GM19023 (cell line): Measurements from ENCODE around the gene SF3A1.
A peak's percentile ranks its signal among the peaks of the same experiment; 100 is the strongest.
"Not testable (repeated sequence)": the region's sequence is repeated elsewhere in the genome, so short reads cannot be mapped to it uniquely, and the experiment has no call there.

Experiments used
- ATAC-seq: cut with Tn5 transposase; IDR thresholded peaks from one replicate; pipeline ENCODE4 v1.9.1; 2021; ENCODE audit warnings: mild to moderate bottlenecking, moderate library complexity; ENCODE audit not compliant: unreplicated experiment

The SF3A1 gene

DNA sequence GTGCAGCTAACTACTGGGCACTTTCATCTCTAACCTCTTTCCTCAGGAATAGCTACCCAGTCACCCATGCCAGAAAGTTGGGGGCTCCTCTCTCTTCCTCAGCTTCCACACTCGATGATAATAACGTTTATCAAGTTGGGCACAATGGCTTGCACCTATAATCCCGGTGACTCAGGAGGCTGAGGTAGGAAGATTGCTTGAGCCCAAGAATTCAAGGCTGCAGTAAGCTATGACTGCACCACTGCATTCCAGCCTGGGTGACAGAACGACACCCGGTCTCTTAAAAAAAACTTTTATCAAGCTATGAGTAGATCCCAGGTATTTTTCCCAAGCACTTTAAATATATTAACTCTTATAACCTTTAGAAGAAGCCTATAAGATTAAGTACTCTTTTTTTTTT is 2.0 kb downstream of the SF3A1 start:
- ATAC-seq, result no peak

DNA sequence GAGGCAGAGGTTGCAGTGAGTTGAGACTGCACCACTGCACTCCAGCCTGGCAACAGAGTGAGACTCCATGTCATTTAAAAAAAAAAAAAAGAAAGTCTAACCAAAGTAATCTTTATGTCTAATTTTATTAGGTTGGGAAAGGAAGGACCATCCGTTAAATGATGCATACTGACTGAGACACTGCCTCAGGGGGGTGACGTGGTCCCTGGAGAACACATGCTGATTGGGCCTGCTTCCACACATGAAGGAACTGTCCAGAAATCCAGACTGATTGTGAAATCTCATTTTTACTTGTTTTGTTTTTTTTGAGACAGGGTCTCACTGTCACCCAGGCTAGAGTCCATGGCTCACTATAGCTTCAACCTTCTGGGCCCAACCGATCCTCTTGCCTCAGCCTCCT is 5.5 kb downstream of the SF3A1 start:
- no peak for ATAC-seq

DNA sequence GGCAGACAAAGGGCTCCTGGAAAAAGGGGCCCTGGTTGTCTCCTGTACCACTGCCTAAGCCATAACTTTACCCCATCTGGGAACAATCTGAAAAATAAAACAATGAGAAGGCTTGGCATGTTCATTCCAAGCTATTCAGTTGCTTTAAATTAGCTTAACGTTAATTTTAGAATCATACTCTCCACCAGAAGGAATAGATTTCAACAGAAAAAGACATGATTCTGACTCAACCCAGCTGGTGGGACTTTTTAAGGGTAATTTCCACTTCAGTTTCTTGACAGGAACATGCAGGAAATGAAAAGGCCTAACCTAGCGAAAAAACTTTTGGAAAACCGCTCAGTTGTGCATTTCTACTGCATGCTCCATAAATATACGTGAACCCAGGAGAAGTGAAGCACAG is 7.9 kb downstream of the SF3A1 start:
- no peak for ATAC-seq

DNA sequence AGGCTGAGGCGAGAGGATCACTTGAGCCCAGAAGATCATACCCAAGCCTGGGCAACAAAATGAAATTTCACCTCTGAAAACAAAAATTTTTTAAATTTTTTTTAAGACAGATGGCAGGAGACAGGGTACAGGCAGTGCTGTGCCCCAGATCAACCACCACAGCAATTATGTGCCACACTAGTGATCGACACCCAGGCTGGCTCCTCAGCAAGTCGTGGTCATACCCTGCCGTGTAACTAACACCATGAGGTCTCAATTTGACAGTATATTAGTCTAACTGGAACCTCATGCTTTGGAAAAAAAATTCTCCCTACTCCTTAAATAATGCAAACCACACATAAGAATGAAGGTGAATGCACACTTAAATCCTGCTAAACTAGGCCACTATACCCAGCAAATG is 8.3 kb downstream of the SF3A1 start:
- no peak for ATAC-seq

DNA sequence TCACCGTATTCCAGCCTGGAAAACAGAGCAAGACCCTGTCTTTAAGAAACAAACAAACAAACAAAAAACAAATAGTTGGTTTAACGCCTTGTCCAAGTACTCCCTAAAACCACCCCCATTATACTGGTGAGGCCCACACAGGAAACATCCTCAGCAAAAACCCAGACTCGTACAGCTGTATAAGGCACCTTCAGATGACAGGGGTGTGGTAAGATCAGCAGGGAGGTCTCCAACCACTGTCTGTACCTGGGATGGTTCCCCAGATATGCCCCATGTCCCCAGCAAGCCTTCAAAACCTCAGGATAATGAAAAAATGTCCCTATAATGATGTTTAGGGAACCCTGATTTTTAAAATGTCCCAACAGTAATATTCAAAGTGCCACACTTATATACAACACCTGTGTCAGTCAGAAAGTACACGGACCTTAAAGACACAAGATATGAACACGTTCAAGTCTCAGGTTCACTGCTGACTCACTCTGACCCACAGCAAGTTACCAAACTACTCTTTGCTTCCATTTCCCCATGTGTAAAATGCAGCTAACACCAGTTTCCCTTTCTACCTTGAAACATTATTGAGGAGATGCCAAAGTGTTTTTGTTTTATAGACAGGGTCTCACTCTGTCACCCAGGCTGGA is 9.3 kb downstream of the SF3A1 start:
- ATAC-seq, result no peak

DNA sequence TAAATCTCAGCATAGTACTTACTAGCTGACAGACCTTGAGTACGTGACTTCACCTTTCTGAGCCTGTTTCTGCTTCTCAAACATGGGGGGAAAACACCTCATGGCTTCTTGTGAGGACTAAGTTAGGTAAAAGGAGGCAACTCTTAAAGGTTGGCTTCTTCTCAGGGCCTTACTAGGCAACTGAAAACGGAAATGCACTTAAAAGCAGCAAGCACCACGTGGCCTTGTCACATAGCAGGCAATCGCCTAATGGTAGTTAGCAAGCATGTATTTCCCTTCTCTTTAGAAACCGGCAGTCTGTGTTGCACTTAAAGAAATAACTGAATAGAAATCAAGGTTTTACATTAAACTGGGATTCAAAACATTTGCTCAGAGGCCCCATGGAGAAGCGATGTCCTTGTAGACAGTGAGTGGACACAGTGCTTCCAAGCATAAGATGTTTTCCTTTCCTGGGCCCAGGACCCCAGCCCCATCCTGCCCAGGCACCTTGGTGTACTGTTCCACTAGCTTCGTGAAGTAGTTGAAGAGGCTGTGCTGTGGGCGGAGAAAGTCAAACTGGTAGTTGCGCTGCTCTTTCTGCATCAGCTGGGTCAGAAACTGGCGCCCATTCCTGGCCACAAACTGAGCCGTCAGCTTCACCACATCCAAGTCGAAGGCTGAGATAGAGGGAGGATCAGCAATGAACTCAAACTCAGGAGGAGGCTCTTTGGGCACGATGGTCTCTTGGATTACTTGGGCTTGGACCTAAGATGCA is 12.1 kb downstream of the SF3A1 start:
- ATAC-seq, result no peak

DNA sequence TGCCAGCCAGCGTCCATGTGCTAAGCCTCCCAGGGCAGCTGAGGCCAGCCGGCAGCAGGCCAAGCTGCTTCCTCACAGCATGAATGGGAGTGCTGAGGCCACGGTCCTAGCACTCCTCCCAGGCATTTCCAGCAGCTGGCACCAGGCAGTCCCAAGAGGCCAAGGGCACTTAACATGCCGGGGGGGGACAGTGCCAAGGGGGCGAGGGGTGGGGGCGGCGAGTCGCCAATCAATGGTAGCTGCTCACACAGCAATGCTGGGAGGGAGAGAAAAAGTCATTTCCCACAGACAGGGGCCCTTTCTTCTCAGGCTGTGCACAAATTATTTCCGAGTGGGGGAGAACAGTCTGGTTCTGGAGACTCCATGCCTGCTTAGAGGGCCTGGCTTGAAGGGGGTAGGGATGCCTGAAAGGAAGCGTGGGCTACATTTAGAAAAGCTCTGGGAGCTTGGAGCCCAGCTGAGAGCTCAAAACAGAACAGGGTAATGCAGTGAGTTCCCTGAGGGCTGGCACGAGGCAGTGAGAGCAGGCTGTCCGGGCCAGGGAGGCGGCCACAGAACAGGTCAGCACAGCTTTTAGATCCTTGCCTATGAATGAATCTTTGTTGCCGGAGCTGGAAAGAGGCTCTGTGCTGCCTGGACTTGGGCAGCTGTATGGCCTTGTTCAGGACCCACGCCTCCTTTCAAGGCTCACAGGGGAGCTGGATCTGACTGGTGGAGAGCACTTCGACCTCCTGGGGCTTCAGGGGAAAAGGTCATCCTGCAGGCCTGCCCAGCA is 15.6 kb downstream of the SF3A1 start:
- ATAC-seq, result no peak

DNA sequence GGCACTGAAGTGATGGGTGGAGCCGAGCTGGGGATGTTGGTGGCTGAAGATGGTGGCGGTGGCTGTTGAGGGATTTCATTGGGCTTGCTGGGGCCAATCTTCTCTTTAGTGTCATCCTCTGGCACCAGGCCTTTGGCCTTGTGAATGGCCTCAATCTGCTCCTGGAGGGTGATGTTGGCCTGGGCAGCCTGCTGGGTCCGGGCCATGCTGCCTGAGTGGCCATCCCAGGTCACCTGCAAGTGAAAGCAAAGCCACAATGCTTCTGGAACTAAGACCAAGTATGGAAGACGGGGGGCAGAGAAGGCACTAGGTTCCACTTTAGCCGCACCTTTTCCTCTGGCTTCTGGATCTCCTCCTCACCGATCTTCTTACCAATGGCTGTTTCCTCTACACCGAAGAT is 17.9 kb downstream of the SF3A1 start:
- no peak for ATAC-seq

DNA sequence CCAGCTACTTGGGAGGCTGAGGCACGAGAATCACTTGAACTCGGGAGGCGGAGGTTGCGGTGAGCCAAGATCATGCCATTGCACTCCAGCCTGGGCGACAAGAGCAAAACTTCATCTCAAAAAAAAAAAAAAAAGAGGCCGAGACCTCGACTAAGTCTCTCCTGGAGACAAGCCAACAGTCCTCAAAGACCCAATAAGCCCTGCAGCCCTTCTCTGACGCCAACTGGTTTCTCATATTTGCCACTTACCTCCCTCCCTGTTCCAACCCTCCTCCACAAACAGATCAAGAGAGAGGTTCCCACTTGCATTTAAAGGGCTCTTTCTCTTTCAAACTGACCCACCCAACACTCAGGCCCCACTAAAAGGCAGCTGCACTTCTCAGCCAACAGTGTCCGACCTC is 18.4 kb downstream of the SF3A1 start:
- not testable (repeated sequence) for ATAC-seq

DNA sequence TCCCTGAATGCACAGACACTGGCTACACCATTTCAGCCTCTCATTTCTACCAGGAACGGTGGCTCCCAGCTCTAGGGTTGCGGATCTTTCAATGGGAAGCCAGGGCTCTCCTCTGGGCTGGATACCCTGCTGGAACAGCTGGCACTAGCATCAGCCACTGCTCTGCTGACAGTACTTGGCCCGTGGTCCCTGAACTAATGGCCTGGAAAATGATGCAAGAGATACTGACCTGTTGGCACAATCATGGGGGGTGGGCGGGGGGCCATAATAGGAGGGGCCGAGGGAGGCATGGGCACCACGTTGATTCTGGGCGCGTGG is 19.3 kb downstream of the SF3A1 start:
- no peak for ATAC-seq

DNA sequence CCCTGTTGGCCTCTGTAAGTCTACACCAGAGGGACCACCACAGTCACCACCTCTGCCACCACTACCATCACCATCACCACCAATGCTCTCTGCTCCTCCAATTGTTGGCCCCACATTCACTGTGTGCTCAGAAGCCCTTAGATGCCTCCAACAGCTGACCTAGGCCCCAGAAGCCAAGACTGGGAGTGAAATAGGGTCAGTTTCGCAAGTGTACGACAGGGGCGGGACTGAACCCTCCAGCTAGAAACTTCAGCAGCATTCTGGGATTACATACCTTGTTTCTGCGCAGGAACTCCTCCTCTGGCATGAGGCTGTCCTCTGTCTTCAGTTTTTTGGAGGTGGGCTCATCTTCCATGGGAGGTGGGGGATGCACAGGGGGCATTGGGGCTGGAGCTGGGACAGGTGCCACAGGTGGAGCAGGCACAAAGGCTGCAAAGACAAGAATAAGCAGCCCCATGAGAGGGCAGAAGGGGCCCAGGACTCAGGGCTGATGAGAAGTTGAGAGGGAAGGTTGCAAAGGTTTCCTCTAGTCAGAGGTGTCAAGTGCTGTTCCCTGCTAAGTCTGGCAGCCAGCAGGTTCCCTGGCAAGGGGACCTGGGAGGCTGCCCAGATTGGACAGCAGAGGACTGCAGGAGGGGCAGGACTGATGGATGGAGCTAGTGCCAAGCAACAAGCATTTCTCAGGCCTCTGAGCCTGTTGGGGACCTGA is 19.8 kb downstream of the SF3A1 start:
- ATAC-seq, result no peak

DNA sequence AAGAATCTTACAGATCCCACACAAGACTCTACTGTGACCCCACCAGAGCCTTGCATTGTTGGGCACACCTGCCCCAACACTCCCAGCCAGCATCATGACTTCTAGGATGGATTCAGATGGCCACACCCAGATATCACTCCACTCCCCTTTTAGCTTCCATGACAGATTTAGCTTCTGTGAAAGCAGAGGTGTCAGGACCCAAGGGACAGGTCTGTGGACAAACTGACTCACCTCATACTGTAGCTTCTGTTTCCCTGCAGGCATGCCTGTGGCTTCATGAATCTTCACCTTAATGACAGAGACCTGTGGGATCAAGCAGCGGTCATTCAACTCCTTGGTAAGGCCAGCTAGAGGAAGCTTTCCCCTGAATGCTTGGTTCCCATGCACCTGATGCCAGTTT is 21.5 kb downstream of the SF3A1 start:
- no peak for ATAC-seq

DNA sequence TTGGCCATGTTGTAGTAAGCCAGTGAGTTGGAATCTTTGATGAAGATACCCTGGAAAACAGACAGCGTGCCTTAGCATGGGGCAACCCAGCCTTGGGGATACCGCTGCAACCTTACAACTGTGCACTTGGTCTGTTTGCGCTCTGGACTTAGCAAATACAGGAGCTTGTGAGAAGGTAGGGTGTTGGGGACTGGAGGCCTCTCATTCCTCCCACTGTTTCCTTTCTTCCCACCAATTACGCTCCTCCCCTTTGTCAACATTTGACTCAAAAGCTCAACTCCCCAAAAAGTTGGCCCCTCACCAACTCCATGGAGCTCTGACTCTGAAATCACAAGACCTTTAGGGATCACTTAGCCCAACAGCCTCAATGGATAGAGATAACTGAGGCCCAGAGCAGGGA is 22.0 kb downstream of the SF3A1 start:
- ATAC-seq, result no peak

DNA sequence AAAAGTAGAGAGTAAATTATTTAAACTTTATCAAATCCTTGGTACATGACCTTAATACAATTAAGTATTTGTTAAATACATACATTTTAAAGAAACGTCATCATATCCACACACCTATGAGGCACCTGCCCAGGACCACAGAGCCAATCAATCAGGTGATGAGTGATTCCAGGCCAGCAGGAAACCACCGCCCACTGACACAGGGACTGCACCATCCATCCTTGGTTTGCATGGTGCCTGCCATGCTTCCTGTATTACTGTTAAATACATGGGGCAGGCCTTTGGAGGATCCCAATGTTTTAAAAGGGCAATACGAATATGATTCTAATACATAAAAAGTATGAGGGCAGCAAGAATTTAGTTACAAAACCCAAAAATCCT is 23.0 kb downstream of the SF3A1 start:
- no peak for ATAC-seq

DNA sequence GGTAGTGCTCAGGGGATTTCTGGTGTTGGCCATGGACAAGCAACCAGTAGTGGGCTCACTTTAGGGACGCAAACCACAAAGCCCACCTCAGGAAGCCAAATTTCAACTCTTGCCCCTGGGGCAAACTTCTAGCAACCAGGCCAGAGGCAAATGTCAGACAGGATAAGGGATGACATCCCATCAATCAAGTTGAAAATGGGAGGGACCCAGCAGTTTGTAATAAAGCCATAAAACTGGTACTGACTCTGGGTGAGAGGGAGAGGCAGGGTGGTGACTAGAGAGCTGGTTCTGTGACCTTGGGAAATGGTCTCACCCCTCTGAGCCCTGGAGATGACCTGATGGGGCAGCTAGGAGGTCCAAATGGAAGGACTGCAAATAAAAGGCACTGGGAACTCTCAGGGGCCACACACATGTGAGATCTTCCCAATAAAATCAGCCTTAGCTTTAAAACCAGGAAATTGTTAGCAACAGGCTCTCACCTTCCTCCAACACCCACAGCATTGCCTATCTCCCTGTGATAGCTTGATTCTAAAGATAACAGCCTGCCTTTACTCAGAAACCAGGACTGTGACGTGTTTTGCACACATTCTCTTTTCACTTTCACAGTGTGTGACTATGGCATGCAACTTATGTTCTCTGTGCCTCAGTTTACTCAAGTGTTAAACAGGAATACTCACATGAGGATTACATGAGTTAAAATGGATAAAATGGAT is 23.5 kb downstream of the SF3A1 start:
- ATAC-seq, result no peak

DNA sequence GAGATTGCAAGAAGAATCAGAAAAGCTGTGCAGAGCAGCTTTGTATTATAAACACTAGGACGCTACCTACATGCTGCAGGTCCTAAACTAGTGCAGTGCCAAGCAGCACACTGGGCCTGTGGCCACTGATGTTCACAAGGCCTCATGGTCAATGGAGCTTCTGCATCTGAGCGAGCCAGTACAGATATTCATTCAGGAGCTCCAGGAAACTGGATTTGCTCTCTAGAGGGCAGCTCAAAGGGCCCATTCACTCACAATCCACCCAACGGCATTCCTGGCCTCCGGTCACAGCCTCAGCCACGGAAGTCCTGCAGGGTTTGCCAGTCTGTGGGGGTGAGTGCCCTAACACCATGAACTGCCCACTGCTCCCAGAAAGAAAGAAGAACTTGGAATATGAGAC is 24.1 kb downstream of the SF3A1 start:
- ATAC-seq, result no peak

DNA sequence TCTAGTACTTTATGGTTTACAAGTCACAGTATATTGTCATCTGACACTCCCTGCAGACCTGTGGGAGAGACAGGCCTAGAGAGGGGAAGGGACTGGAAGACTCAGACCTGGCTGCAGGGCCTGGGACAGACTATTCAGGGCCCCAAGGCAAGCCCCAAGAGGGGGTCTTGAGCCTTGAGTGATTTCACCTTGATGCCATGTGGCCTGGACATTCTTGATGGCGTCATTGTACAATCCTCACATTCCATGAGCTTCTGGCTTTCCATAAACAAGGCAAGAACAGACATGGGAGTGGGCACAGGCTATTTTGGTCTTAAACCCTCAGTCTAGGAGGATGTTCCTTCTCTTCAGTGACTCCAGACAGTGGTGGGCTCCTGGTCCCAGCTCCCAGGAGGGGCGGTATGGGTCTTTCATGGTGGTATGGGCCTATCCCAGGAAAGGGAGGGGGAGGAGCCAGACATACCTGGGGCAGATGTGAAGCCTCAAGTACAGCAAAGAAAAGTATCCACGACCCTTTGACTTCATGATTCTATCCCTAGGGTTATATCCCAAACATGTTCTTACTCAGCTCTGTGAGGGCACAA is 28.1 kb downstream of the SF3A1 start:
- ATAC-seq, result no peak

DNA sequence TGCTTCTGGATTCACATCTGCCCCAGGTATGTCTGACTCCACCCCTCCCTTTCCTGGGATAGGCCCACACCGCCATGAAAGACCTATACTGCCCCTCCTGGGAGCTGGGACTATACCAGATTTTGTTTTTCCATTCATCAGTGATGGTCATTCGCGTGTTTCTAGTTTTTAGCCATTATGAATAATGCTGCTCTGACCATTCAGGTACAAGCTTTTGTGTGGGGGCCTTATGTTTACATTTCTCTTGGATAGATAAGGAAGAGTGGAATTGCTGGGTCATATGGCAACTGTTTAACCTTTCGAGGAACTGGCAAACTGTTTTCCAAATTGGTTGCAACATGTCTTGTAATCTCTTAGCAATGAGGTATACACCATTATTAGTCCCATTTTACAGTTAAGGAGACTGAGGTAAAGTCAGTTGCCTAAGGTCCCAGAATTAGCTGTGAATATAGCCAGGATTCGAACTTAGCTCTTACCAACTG is 28.8 kb downstream of the SF3A1 start:
- ATAC-seq, result no peak

DNA sequence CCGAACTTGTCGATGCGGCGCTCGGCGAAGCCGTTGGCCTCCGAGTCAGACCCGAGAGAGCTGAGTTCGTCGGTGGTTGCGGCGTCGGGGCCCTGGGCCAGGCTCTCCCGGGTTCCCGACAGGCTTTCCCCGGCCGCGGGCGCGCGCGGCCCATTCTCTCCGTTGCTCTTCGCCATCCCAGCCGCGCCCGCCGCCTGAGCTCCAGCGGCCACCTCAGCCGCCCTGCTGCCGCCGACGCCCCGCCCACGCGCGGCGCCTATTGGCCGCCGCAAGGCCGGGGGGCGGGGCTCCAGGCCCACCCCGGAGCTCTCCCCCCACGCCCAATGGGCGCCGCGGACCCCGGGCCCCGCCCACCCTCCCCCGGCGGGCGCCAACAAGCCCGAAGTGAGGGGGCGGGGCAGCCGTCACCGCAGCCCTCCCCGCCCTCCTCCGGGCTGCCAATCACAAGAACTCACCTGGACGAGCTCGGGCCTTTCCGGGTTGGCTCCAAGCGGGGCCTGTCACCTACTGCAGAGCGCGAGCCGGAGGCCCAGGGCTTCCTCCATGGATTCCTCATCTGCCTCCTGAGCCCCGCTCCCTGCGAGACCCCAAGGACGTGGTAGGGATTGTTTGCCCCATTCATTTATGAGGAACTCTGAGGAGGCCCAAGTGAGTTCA is 29.9 kb downstream of the SF3A1 start, which contains the start of gene TBC1D10A:
Gene TBC1D10A (minus strand): TSS at position 236 of the 657 bp plus-strand sequence. CDS start 60 bp downstream, at position 176.
- peak; percentile 81 for ATAC-seq

DNA sequence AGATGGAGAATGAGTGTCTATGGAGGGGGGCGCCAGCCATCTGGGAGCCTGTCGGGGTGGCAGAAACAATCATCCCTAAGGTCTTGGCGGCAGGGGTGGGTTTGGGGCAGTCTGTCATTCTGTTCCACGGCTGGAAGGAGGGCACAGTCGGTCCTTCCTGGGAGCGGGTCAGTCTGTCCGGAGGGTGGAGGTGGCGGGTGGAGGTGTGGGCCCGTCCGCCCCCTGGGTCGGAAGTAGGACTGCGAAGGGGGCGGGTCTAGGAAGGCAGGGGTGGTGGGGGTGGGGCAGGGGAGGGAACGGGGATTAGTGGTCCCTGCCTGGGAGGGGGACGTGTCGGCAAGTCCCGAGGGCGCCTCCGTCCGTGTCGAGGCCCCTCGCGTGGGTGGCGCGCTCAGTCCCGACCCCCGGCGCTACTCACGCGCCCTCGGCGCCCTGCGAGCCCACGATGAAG is 30.4 kb downstream of the SF3A1 start:
- peak; percentile 33 for ATAC-seq
